ENCODE results near the gene KIFAP3. TPM values are rescaled to one million over a fixed set of nuclear protein-coding genes. Genes with fewer than 3 reads are reported as not detected.
A peak's percentile ranks its signal among the peaks of the same experiment; 100 is the strongest.

Gene KIFAP3
- total RNA-seq (2021; fragmentation: NEBNext Ultra II Directional; extraction: Animal tissue kit (Norgen Biotek cat#: 25700)) (3.2 TPM in 2 replicates), polyA plus RNA-seq (2011; rRNA removed) (0.71 and 1.3 TPM in 2 replicates), polyA minus RNA-seq (2011; rRNA and poly(A)+ RNA removed) (1.9 and 2.6 TPM in 2 replicates)
- 1.3 TPM for polyA plus RNA-seq (2011; cell fraction: cytosol; rRNA removed)
- 0.51 TPM for polyA plus RNA-seq (2011; cell fraction: nucleus; rRNA removed)
- 1.6 to 2.2 TPM (median 1.8 TPM) in 4 replicates for polyA plus RNA-seq (2012, experiment 1 of 2)
- 0.22 TPM for polyA plus RNA-seq (2012, experiment 2 of 2)
- polyA plus RNA-seq (2013, experiment 1 of 2): 2.5 TPM
- polyA plus RNA-seq (2013, experiment 2 of 2): 2.3 TPM
- polyA minus RNA-seq (2011; cell fraction: cytosol; rRNA and poly(A)+ RNA removed): 1.2 TPM
- polyA minus RNA-seq (2011; cell fraction: nucleus; rRNA and poly(A)+ RNA removed): 2.4 TPM
- long read RNA-seq, experiment 1, partial matches to known transcripts: 0 of 3 reads
- long read RNA-seq, experiment 1, other reads (novel, unspliced or antisense): 1 of 3 reads
- long read RNA-seq, experiment 2, transcript KIFAP3-201 (20 exons, 2,957 nt): major isoform, 7 of 8 reads
- long read RNA-seq, experiment 2, partial matches to known transcripts: 1 of 8 reads
- long read RNA-seq, experiment 2, other reads (novel, unspliced or antisense): 0 of 8 reads

GRCh38 chr1:170074250-170075157, at the start of gene KIFAP3:
Gene KIFAP3 (minus strand): TSS chr1:170074695. CDS start chr1:170074467, 228 bp downstream.
- peak; percentile 71 for FAIRE-seq
- ChIA-PET CTCF (ENCODE audit: partially characterized antibody) (interaction anchor here (0.7 to 1.7 kb wide), 13 partner anchors 10 to 457 kb away, joined by 3 to 8 read pairs (median 3); partner anchors contain the start of gene GORAB), POLR2A (ENCODE audit: partially characterized antibody) (interaction anchor here (1.2 kb wide), 1 partner anchor 14 kb away, joined by 4 read pairs; no protein-coding TSS in a partner anchor)
- Histone ChIP-seq H3K27me3 (replicated peaks in 1 of 4; ENCODE audit: control insufficient read depth in 3 of 4, extremely low read depth in 1 of 4, insufficient read depth in 3 of 4, low read length in 3 of 4) (no peaks in the 10 kb centered on the region), H3K4me2 (ENCODE audit: insufficient read depth in 1 of 2, low read depth in 2 of 2, low read length in 2 of 2) (peak within 1 kb of the TSS; percentile 80 to 98), H4K91ac (replicated peaks; ENCODE audit: insufficient read length, low read length) (no peak within 1 kb of the TSS), H2BK15ac (ENCODE audit: low read length) (no peak within 1 kb of the TSS), H3K9ac (replicated peaks in 1 of 4; ENCODE audit: extremely low read depth in 1 of 4, low read depth in 3 of 4, low read length in 3 of 4) (peak within 1 kb of the TSS in 1 of 4 experiments; percentile 49; a peak in 2 of 7 replicates), H2AK5ac (ENCODE audit: low read depth, low read length) (no peak within 1 kb of the TSS), H3K36me3 (ENCODE audit: control insufficient read depth in 2 of 4, insufficient read depth in 4 of 4, low read length in 3 of 4) (no peaks in the 10 kb centered on the region), H3K23ac (ENCODE audit: insufficient read length) (no peak within 1 kb of the TSS), H3K56ac (replicated peaks; ENCODE audit: insufficient read length, low read depth, low read length) (no peak within 1 kb of the TSS), H3K23me2 (ENCODE audit: low read depth, low read length) (peaks cover 4% of the 10 kb centered on the region; the same call in 1 of the 2 replicates), H3K18ac (ENCODE audit: extremely low read depth, low read length) (no peak within 1 kb of the TSS), H3K4me3 (ENCODE audit: extremely low read depth in 1 of 4, insufficient read depth in 2 of 4, low read depth in 3 of 4, low read length in 4 of 4) (peak within 1 kb of the TSS; percentile 62 to 88 (median 76)), H3K9me3 (ENCODE audit: insufficient read depth in 2 of 2, low read depth in 1 of 2, low read length in 1 of 2) (no peaks in the 10 kb centered on the region; a peak in 1 of 4 replicates), H4K5ac (ENCODE audit: insufficient read length, low read depth, low read length) (no peak within 1 kb of the TSS), H3K27ac (ENCODE audit: low read depth, low read length) (no peak within 1 kb of the TSS), H3K79me2 (ENCODE audit: control insufficient read depth in 1 of 2, insufficient read depth in 2 of 2, low read length in 2 of 2) (no peaks in the 10 kb centered on the region), H3K4ac (replicated peaks; ENCODE audit: insufficient read length, low read depth, low read length) (no peak within 1 kb of the TSS), H2BK5ac (ENCODE audit: low read depth, low read length) (no peak within 1 kb of the TSS), H3K14ac (ENCODE audit: insufficient read length) (no peak within 1 kb of the TSS), H2BK20ac (ENCODE audit: low read length) (no peak within 1 kb of the TSS), H4K20me1 (replicated peaks in 1 of 2; ENCODE audit: control insufficient read depth in 1 of 2, insufficient read depth in 2 of 2, low read length in 2 of 2) (no peaks in the 10 kb centered on the region), H2BK12ac (ENCODE audit: low read depth, low read length) (no peak within 1 kb of the TSS), H2BK120ac (replicated peaks; ENCODE audit: low read depth, low read length) (no peak within 1 kb of the TSS), H4K8ac (ENCODE audit: extremely low read depth, insufficient read depth, low read length) (no peak within 1 kb of the TSS), H2AFZ (ENCODE audit: low read length) (peak within 1 kb of the TSS; percentile 98), H3K4me1 (replicated peaks in 1 of 4; ENCODE audit: control insufficient read depth in 3 of 4, insufficient read depth in 4 of 4, low read length in 3 of 4) (no peaks in the 10 kb centered on the region; a peak in 1 of 7 replicates), H3K79me1 (ENCODE audit: low read depth, low read length) (no peaks in the 10 kb centered on the region)
- DNase-seq (ENCODE audit: low read depth in 1 of 2, low spot score in 2 of 2): peak; percentile 91 to 97
- WGBS, 2 experiments (ENCODE audit: extremely low coverage in 1 of 2, insufficient coverage in 1 of 2, insufficient read length in 1 of 2, insufficient replicate concordance in 2 of 2, low coverage in 1 of 2, low lambda C conversion rate in 2 of 2, missing lambda C conversion rate in 1 of 2): 3% methylated on average over 38 of the region's 39 CpGs; no CpG with 5 or more reads in 1 of the 2 experiments
- TF ChIP-seq FOSL1 (IDR thresholded peaks at IDR 0.05; ENCODE audit: insufficient read depth, low read depth, low read length): no peak
- peak; percentile 58; the same call in 1 of the 2 replicates for TF ChIP-seq MAX (IDR thresholded peaks at IDR 0.05)
- peak in 1 of 2 experiments; percentile 84; a peak in 2 of 4 replicates for TF ChIP-seq HDAC2 (IDR thresholded peaks at IDR 0.05; ENCODE audit: borderline replicate concordance in 1 of 2, low read depth in 2 of 2, low read length in 2 of 2)
- peak; percentile 45 for TF ChIP-seq E2F6 (IDR thresholded peaks at IDR 0.05)
- peak; percentile 44 to 56 for TF ChIP-seq RAD21 (IDR thresholded peaks at IDR 0.05 in 1 of 2, conservative IDR thresholded peaks at IDR 0.05 in 1 of 2; ENCODE audit: low read depth in 2 of 2, low read length in 2 of 2)
- TF ChIP-seq ASH2L (IDR thresholded peaks at IDR 0.05; ENCODE audit: low read length): peak; percentile 61

All from H1 (cell line).